Measurements from ENCODE around the gene ECT2L. TPM values are rescaled to one million over a fixed set of nuclear protein-coding genes. Genes with fewer than 3 reads are reported as not detected.

Gene ECT2L
- total RNA-seq, 1 experiment from 2014 or later, result not detected

GRCh38 chr6:138832182-138832581, 36.3 kb downstream of the ECT2L start:
- Mint-ChIP-seq H3K27ac (no peak overlapping the region), H3K36me3 (ENCODE audit: insufficient read depth in 1 of 3, low read depth in 3 of 3) (no peaks in the 10 kb centered on the region), H3K27me3 (ENCODE audit: low read depth) (no peaks in the 10 kb centered on the region), H3K4me3 (no peak overlapping the region), H3K9me3 (no peaks in the 10 kb centered on the region), H3K4me1 (peaks cover 8 to 11% of the 10 kb centered on the region in 2 experiments)
- H2BK120ac ChIP-seq (ENCODE audit: low read depth, low read length, poor library complexity, severe bottlenecking), result no peak overlapping the region
- no peak for DNase-seq
- no peak overlapping the region for H2BK12ac ChIP-seq (ENCODE audit: insufficient read length, low read depth, low read length)
- H3K9ac ChIP-seq (ENCODE audit: extremely low read depth, insufficient read length, low read length), result no peak overlapping the region
- H3K18ac ChIP-seq (ENCODE audit: insufficient read length, low read depth, low read length), result no peak overlapping the region
- no peaks in the 10 kb centered on the region for H3K79me1 ChIP-seq (ENCODE audit: insufficient read depth, low read depth, low read length, poor library complexity, severe bottlenecking)
- H3K27ac ChIP-seq (ENCODE audit: insufficient read length, low read depth, low read length), result no peak overlapping the region
- H3K9me3 ChIP-seq (ENCODE audit: control insufficient read depth, low read depth, low read length), result no peaks in the 10 kb centered on the region
- no peak overlapping the region for H3K56ac ChIP-seq (ENCODE audit: insufficient read length, low read depth, low read length)
- H3K79me2 ChIP-seq (ENCODE audit: insufficient read depth, low read length), result no peaks in the 10 kb centered on the region
- H3K4ac ChIP-seq (ENCODE audit: low read depth, low read length), result no peak overlapping the region
- no peaks in the 10 kb centered on the region for H3K23me2 ChIP-seq (ENCODE audit: insufficient read length, low read depth, low read length, poor library complexity, severe bottlenecking)
- no CpG with 5 or more reads among the region's 2 CpGs for WGBS (ENCODE audit: extremely low coverage, insufficient read length, low lambda C conversion rate)
- H4K8ac ChIP-seq (replicated peaks; ENCODE audit: insufficient read length, low read depth, low read length), result no peak overlapping the region
- TF ChIP-seq CTCF (conservative IDR thresholded peaks at IDR 0.05), result no peak
- no peak overlapping the region for H4K91ac ChIP-seq (ENCODE audit: insufficient read length, low read depth, low read length)
- H3K14ac ChIP-seq (ENCODE audit: insufficient read depth, low read length), result no peak overlapping the region
- no peak overlapping the region for H2AK5ac ChIP-seq (ENCODE audit: insufficient read length, low read length)
- H2BK20ac ChIP-seq (ENCODE audit: low read depth, low read length, poor library complexity, severe bottlenecking), result no peak overlapping the region
- no peak overlapping the region for H2BK15ac ChIP-seq (ENCODE audit: low read depth, low read length)
- no peak overlapping the region for H2AFZ ChIP-seq (ENCODE audit: low read length)
- H3K23ac ChIP-seq (ENCODE audit: insufficient read length, low read depth, low read length), result no peak overlapping the region
- no peak overlapping the region for H3K4me2 ChIP-seq (ENCODE audit: insufficient read depth, insufficient read length, low read length)
- H3K27me3 ChIP-seq (ENCODE audit: insufficient read depth, low read length), result no peaks in the 10 kb centered on the region
- H3T11ph ChIP-seq (ENCODE audit: low read length), result no peak overlapping the region
- peaks cover 3% of the 10 kb centered on the region; the same call in 1 of the 2 replicates for H3K4me1 ChIP-seq (ENCODE audit: insufficient read depth, low read length)
- H2BK5ac ChIP-seq (ENCODE audit: insufficient read length, low read length), result no peak overlapping the region
- H4K5ac ChIP-seq (ENCODE audit: insufficient read length, low read depth, low read length), result no peak overlapping the region
- no peaks in the 10 kb centered on the region for H4K20me1 ChIP-seq (ENCODE audit: control insufficient read depth, insufficient read depth, insufficient read length)
